GM23338 (cell line): Measurements from ENCODE around the gene LRP10. TPM values are rescaled to one million over a fixed set of nuclear protein-coding genes. Genes with fewer than 3 reads are reported as not detected.

Experiments
- ATAC-seq: fragments of 200-7000 bp; cut with Tn5 transposase; 3 replicates; pipeline ENCODE4 v1.9.1; 2020
- DNase-seq: peaks from one replicate; pipeline ENCODE4 v3.0.0-alpha.2; 2015; ENCODE audit warnings: low spot score
- H2AFZ ChIP-seq: fragments of 200-600 bp; sonication (generic); 2 replicates; pipeline ENCODE4 v1.8.0; 2016; ENCODE audit warnings: antibody characterized with exemption, mild to moderate bottlenecking, moderate library complexity
- H3F3A ChIP-seq: fragments of 200-600 bp; sonication (generic); replicated peaks from 2 replicates; pipeline ENCODE4 v1.8.0; 2017; ENCODE audit warnings: antibody characterized with exemption, mixed run types, low read depth
- H3K27ac ChIP-seq: fragments of 200-600 bp; sonication (generic); 2 replicates; pipeline ENCODE4 v1.6.1; 2016; ENCODE audit warnings: low read depth
- H3K27me3 ChIP-seq: fragments of 200-600 bp; sonication (generic); 2 replicates; pipeline ENCODE4 v1.8.0; 2016; ENCODE audit warnings: mild to moderate bottlenecking, mixed run types, moderate library complexity; ENCODE audit not compliant: insufficient read depth
- H3K36me3 ChIP-seq: fragments of 200-600 bp; sonication (generic); 2 replicates; pipeline ENCODE4 v1.8.0; 2016; ENCODE audit warnings: mild to moderate bottlenecking; ENCODE audit not compliant: insufficient read depth
- H3K4me1 ChIP-seq: fragments of 200-600 bp; sonication (generic); 2 replicates; pipeline ENCODE4 v1.8.0; 2016; ENCODE audit warnings: mild to moderate bottlenecking, moderate library complexity; ENCODE audit not compliant: insufficient read depth
- H3K4me2 ChIP-seq: fragments of 200-600 bp; sonication (generic); 2 replicates; pipeline ENCODE4 v1.7.1; 2017; ENCODE audit warnings: mixed run types
- H3K4me3 ChIP-seq: fragments of 200-600 bp; sonication (generic); 2 replicates; pipeline ENCODE4 v1.6.1; 2016; ENCODE audit warnings: mixed run types
- H3K79me2 ChIP-seq: fragments of 200-600 bp; sonication (generic); replicated peaks from 2 replicates; pipeline ENCODE4 v1.8.0; 2017; ENCODE audit warnings: mild to moderate bottlenecking; ENCODE audit not compliant: insufficient read depth
- H3K9me2 ChIP-seq: fragments of 200-600 bp; sonication (generic); 2 replicates; pipeline ENCODE4 v1.8.0; 2017; ENCODE audit not compliant: insufficient read depth
- H4K20me1 ChIP-seq: fragments of 200-600 bp; sonication (generic); replicated peaks from 2 replicates; pipeline ENCODE4 v1.8.0; 2017; ENCODE audit warnings: mild to moderate bottlenecking; ENCODE audit not compliant: insufficient read depth
- H3K27ac Mint-ChIP-seq: 2 replicates; pipeline ENCODE4 v1.8.0; 2020; ENCODE audit warnings: inconsistent platforms, mild to moderate bottlenecking, moderate library complexity, mixed read lengths
- H3K27me3 Mint-ChIP-seq: 3 replicates; pipeline ENCODE4 v1.8.0; 2022; ENCODE audit warnings: low read depth, mild to moderate bottlenecking, moderate library complexity, mixed read lengths, inconsistent platforms; ENCODE audit not compliant: insufficient read depth, poor library complexity
- H3K36me3 Mint-ChIP-seq: 3 replicates; pipeline ENCODE4 v1.8.0; 2021; ENCODE audit warnings: low read depth, mild to moderate bottlenecking, inconsistent platforms, moderate library complexity, mixed read lengths
- H3K4me1 Mint-ChIP-seq: 3 replicates; pipeline ENCODE4 v1.8.0; 2020; ENCODE audit warnings: mild to moderate bottlenecking, inconsistent platforms, mixed read lengths
- H3K4me3 Mint-ChIP-seq: 3 replicates; pipeline ENCODE4 v1.8.0; 2021; ENCODE audit warnings: moderate library complexity, mild to moderate bottlenecking, inconsistent platforms, mixed read lengths
- H3K9me3 Mint-ChIP-seq: 3 replicates; pipeline ENCODE4 v1.8.0; 2020; ENCODE audit warnings: moderate library complexity, mild to moderate bottlenecking, inconsistent platforms, mixed read lengths
- EZH2 ChIP-seq: fragments of 200-600 bp; sonication (generic); IDR thresholded peaks from one replicate; pipeline ENCODE4 v1.8.0; 2017; ENCODE audit warnings: antibody characterized with exemption, mild to moderate bottlenecking, low read depth; ENCODE audit not compliant: unreplicated experiment
- NANOG ChIP-seq: IDR thresholded peaks from 2 replicates; pipeline ENCODE4 v1.6.1; 2016; ENCODE audit warnings: antibody characterized with exemption, borderline replicate concordance
- STAT1 ChIP-seq: IDR thresholded peaks from one replicate; pipeline ENCODE4 v1.6.1; 2016; ENCODE audit warnings: antibody characterized with exemption; ENCODE audit not compliant: unreplicated experiment
- polyA plus RNA-seq: library from polyadenylated mRNA; unstranded; fragments of >200 nt; fragmentation: Nextera tagmentation; extraction: Ambion mirVana; gene quantifications from 2 replicates; pipeline ENCODE4 v1.2.1, GENCODE V29; 2016
- total RNA-seq: library from RNA; depleted of rRNA; stranded (reverse); fragments of >200 nt; shearing (Covaris generic); gene quantifications from 2 replicates; pipeline ENCODE4 v1.2.3, GENCODE V29; 2014
- TF ChIP-seq, protein P1 (sequence below): fragments of 250-450 bp; sonication (Bioruptor Pico); IDR thresholded peaks from 2 replicates; pipeline ENCODE4 v1.5.0; 2020; ENCODE audit warnings: mild to moderate bottlenecking, moderate library complexity

LRP10 gene
- total and polyA plus RNA-seq, 2 experiments from 2014 or later, result 6.4 to 18.1 TPM

DNA sequence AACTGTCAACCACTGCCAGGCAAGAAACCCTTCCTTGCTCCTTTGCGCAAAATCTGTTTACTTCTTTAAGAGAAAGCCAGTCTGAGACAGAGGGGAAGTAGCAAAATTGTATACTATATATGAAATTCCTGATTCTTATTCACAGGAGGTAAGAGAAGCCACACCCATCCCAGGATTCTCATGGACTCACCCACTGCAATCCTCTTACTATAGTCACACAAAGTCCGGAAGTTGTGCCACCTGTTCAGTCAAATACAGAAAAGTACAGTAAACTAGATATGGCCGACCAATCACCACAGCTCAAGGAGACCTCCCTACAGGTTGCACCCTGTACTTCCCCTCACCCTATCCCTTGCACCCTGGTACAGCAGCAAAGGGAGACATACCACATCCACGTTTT is 54.8 kb downstream of the LRP10 start:
- H3K4me2 ChIP-seq, result no peak overlapping the region

More for the DNA sequence above, 54.8 kb downstream of the LRP10 start:
- Histone ChIP-seq H3K9me2 (no peaks in the 10 kb centered on the region), H2AFZ (no peak overlapping the region), H3K36me3 (peaks cover 50% of the 10 kb centered on the region), H3K27ac (no peak overlapping the region), H3K4me1 (peaks cover 7% of the 10 kb centered on the region), H3K27me3 (no peaks in the 10 kb centered on the region), H3F3A (peaks cover 16% of the 10 kb centered on the region), H4K20me1 (peaks cover 3% of the 10 kb centered on the region; the same call in 1 of the 2 replicates), H3K4me3 (no peak overlapping the region), H3K79me2 (peaks cover 23% of the 10 kb centered on the region)
- H3K27me3 Mint-ChIP-seq, result peaks cover 2% of the 10 kb centered on the region
- H3K4me3 Mint-ChIP-seq, result no peak overlapping the region
- peaks cover 59% of the 10 kb centered on the region for H3K36me3 Mint-ChIP-seq
- TF ChIP-seq STAT1 (no peak), NANOG (no peak), EZH2 (no peak)
- TF ChIP-seq, protein P1, sequence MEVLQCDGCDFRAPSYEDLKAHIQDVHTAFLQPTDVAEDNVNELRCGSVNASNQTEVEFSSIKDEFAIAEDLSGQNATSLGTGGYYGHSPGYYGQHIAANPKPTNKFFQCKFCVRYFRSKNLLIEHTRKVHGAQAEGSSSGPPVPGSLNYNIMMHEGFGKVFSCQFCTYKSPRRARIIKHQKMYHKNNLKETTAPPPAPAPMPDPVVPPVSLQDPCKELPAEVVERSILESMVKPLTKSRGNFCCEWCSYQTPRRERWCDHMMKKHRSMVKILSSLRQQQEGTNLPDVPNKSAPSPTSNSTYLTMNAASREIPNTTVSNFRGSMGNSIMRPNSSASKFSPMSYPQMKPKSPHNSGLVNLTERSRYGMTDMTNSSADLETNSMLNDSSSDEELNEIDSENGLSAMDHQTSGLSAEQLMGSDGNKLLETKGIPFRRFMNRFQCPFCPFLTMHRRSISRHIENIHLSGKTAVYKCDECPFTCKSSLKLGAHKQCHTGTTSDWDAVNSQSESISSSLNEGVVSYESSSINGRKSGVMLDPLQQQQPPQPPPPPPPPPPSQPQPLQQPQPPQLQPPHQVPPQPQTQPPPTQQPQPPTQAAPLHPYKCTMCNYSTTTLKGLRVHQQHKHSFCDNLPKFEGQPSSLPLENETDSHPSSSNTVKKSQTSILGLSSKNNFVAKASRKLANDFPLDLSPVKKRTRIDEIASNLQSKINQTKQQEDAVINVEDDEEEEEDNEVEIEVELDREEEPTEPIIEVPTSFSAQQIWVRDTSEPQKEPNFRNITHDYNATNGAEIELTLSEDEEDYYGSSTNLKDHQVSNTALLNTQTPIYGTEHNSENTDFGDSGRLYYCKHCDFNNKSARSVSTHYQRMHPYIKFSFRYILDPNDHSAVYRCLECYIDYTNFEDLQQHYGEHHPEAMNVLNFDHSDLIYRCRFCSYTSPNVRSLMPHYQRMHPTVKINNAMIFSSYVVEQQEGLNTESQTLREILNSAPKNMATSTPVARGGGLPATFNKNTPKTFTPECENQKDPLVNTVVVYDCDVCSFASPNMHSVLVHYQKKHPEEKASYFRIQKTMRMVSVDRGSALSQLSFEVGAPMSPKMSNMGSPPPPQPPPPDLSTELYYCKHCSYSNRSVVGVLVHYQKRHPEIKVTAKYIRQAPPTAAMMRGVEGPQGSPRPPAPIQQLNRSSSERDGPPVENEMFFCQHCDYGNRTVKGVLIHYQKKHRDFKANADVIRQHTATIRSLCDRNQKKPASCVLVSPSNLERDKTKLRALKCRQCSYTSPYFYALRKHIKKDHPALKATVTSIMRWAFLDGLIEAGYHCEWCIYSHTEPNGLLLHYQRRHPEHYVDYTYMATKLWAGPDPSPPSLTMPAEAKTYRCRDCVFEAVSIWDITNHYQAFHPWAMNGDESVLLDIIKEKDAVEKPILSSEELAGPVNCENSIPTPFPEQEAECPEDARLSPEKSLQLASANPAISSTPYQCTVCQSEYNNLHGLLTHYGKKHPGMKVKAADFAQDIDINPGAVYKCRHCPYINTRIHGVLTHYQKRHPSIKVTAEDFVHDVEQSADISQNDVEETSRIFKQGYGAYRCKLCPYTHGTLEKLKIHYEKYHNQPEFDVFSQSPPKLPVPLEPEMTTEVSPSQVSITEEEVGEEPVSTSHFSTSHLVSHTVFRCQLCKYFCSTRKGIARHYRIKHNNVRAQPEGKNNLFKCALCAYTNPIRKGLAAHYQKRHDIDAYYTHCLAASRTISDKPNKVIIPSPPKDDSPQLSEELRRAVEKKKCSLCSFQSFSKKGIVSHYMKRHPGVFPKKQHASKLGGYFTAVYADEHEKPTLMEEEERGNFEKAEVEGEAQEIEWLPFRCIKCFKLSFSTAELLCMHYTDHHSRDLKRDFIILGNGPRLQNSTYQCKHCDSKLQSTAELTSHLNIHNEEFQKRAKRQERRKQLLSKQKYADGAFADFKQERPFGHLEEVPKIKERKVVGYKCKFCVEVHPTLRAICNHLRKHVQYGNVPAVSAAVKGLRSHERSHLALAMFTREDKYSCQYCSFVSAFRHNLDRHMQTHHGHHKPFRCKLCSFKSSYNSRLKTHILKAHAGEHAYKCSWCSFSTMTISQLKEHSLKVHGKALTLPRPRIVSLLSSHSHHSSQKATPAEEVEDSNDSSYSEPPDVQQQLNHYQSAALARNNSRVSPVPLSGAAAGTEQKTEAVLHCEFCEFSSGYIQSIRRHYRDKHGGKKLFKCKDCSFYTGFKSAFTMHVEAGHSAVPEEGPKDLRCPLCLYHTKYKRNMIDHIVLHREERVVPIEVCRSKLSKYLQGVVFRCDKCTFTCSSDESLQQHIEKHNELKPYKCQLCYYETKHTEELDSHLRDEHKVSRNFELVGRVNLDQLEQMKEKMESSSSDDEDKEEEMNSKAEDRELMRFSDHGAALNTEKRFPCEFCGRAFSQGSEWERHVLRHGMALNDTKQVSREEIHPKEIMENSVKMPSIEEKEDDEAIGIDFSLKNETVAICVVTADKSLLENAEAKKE (CRISPR knock-in tag), result no peak
- no peak for ATAC-seq
- H3K27ac Mint-ChIP-seq, result no peak overlapping the region
- peaks cover 6% of the 10 kb centered on the region; the same call in 2 of the 3 replicates for H3K4me1 Mint-ChIP-seq
- DNase-seq, result no peak
- H3K9me3 Mint-ChIP-seq, result no peaks in the 10 kb centered on the region
